Erythroblast (primary cell): ENCODE measurements around the gene CPLX1.
"Not testable (repeated sequence)": the region's sequence is repeated elsewhere in the genome, so short reads cannot be mapped to it uniquely, and the experiment has no call there.

Experiments used
- DNase-seq, 2 experiments: peaks; one replicate each; lab custom pipeline; 2025; lab: John Stamatoyannopoulos, UW
- GATA1 ChIP-seq: IDR thresholded peaks from 2 replicates; pipeline ENCODE4 v1.6.1; 2011; ENCODE audit warnings: low read depth, mild to moderate bottlenecking, control low read depth, low read length, moderate library complexity
- POLR2A ChIP-seq: IDR thresholded peaks from 2 replicates; pipeline ENCODE4 v1.6.1; 2011; ENCODE audit warnings: mild to moderate bottlenecking, low read length

CPLX1 gene

DNA sequence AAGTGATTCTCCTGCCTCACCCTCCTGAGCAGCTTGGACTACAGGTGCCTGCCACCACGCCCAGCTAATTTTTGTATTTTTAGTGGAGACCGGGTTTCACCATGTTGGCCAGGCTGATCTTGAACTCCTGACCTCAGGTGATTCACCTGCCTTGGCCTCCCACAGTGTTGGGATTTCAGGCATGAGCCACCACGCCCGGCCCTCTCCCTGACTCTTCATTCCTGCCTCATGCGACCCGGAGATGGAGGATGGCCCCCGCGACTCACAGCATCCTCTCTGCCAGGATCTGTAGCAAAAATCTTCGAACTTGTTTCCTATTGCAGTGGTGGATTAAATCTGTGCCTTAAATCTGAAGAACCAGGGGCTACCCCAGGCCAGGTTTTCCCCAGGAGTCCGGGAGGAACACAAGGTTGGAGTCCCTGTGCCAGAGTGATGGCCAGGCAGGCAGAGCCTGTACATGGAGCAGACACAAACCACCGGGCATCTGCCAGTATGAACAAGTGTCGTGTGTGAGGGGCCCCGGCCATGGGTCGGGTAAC is 11.5 kb downstream of the CPLX1 start:
- no peak for DNase-seq
- TF ChIP-seq POLR2A, result no peak
- TF ChIP-seq GATA1, result no peak

DNA sequence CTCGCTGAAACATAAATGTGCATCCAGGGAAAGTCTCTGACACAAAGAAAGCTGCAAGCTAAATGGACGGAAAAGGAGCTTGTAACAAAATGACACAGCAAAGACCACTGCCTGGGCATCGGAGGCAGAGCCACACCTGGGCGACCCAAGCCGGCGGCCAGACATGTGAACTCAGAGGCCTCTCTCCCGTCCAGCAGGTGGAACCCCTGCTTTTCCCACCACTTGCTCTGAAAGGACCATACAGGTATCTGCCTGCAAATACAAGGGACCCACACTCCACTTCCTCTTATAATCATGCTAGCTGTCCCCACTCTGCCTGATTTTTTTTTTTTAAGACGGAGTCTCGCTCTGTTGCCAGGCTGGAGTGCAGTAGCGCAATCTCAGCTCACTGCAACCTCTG is 12.0 kb downstream of the CPLX1 start:
- DNase-seq, result no peak
- TF ChIP-seq GATA1 (no peak), POLR2A (no peak)

DNA sequence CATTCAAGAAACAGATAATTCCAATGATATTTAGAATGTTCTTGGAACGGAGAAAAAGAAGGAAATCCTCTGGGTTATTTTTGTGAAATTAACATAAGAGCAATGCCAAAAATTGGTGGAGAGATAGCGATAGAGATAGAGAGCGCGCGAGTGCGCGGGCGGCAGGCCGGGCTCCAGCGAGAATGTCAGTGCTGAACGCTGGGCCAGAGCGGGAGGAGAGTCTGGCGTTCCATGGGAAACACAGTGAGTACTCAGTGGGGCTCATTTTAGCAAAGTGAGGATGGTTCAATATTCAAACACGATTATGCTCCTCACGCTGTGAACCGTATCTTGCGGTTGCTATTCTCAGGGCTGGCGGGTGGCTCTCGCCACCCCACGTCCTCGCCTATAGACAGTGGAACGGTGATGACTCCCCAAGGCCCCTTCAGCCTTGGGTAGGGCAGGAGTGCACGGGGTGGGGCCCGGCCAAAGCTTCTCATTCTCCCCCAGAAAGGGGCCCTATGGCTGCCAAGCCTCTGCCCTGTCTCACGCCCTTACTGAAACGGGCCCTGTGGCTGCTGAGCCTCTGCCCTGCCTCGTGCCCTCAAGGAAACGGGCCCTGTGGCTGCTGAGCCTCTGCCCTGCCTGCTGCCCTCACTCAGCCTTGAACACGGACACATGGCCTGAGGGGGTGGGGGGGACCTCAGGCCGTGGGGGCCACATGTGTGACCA is 16.9 kb downstream of the CPLX1 start:
- DNase-seq, result no peak
- TF ChIP-seq POLR2A (no peak), GATA1 (no peak)

DNA sequence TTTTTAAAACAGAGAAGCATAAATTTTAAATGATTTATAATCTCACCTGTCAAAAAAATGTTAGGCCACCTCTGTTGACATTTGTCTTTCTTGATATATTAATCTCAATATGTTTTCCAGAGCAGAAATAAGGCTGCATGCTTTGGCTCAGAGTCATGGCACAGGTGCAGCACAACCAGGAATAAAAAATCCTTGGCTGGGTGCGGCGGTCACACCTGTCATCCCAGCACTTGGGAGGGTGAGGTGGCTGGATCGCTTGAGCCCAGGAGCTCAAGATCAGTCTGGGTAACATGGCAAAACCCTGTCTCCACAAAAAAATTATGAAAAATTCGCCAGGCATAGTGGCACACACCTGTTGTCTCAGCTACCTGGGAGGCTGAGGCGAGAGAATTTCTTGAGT is 18.1 kb downstream of the CPLX1 start:
- no peak for DNase-seq
- TF ChIP-seq POLR2A, result no peak
- no peak for TF ChIP-seq GATA1

DNA sequence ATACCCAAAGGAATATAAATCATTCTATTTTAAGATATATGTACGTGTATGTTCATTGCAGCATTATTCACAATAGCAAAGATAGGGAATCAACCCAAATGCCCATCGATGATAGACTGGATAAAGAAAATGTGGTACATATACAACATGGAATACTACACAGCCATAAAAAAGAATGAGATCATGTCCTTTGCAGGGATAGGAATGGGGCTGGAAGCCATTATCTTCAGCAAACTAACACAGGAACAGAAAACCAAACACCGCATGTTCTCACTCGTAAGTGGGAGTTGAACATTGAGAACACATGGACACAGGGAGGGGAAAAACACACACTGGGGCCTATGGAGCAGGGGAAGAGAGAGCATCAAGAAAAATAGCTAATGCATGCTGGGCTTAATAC is 18.9 kb downstream of the CPLX1 start:
- DNase-seq, result not testable (repeated sequence)

DNA sequence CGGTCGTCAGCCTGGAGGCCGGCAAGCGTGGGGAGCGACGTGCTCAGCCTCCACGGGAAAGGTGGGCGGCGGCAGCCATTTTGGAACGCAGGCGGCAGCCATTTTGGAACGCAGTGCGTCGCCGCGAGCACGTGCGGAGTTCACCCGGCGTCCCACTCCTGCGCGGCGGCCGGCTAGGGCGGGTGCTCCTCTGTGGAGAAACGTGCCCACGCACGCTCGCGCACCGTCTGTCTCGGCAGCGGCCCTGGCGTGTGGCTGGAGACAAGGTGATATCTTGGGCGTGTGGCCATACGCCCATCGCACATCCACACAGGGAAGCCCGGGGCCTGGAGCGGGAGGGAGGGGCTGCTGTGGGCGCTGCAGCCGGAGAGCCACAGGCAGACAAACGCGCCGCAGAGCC is 21.1 kb downstream of the CPLX1 start:
- no peak for DNase-seq
- no peak for TF ChIP-seq POLR2A
- TF ChIP-seq GATA1, result no peak

DNA sequence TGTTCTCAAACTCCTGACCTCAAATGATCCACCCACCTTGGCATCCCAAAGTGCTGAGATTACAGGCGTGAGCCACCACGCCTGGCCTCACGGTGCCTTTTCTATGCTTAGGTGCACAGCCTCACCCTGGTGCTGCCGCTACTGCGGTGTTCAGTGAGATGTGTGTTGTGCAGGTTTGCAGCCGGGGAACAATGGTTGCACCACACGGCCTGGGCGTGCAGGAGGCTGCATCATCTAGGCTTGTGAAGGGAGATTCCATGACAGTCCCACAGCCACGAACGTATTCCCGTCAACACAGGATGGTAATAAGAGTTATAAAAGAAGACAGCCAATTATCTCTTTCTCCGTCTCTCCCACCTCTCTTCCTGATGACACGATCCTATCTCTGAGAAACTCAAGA is 22.0 kb downstream of the CPLX1 start:
- TF ChIP-seq POLR2A (no peak), GATA1 (no peak)
- no peak for DNase-seq

DNA sequence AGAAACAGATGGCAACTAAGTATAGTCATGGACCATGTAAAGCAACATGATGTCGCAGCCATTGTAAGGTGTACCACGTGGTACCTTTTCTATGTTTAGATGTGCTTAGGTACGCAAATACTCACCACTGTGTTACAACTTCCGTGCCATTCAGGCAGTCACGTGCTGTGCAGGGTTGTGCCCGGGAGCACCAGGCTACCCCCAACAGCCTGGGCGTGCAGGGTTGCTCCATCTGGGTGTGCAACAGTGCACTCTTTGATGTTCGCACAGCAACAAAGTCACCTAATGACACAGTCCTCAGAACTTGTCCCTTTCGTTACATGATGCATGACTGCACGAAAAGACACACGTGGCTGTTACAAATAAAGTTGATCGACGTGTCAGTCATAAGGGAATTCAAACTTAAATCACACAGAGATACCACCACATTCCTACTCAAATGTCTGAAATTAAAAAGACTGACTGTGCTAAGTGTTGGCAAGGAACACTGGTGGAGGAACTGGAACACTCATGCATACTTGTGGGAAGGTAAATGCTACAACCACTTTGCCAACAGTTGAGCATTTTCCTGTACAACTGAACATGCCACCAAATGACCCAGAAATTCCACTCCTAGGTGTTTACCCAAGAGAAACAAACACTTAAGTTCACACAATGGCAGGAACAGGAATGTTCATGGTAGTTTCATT is 24.3 kb downstream of the CPLX1 start:
- no peak for TF ChIP-seq POLR2A
- no peak for TF ChIP-seq GATA1
- DNase-seq, result no peak

DNA sequence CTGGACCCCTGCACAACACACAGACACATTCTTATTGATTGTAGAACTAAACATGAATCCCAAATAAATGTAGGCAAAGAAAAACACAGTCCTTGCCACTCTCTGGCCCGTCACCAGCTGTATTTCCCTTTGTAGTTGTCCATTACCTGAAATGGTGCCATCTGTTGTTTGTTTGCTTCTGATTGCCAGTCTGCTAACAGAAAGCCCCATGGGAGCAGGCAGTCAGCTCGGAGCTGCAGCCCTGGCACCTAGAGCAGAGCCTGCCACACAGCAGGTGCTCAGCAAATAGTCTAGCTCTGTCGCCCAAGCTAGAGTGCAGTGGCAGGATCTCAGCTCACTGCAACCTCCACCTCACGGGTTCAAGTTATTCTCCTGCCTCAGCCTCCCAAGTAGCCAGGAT is 28.9 kb downstream of the CPLX1 start:
- no peak for DNase-seq
- TF ChIP-seq GATA1 (no peak), POLR2A (no peak)

DNA sequence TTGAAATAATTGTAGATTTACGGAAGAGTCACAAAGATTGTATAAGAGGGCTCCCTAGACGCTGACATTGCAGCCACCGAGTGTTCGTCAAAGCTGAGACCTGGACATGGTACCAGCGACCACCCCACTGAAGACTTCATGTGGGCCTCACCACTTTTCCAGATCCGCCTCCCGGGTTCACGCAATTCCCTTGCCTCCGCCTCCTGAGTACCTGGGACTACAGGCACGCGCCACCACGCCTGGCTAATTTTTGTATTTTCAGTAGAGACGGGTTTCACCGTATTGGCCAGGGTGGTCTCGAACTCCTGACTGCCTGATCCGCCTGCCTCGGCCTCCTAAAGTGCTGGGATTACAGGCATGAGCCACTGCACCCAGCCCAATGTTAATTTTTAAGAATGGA is 29.7 kb downstream of the CPLX1 start:
- no peak for DNase-seq
- TF ChIP-seq GATA1, result no peak
- no peak for TF ChIP-seq POLR2A

DNA sequence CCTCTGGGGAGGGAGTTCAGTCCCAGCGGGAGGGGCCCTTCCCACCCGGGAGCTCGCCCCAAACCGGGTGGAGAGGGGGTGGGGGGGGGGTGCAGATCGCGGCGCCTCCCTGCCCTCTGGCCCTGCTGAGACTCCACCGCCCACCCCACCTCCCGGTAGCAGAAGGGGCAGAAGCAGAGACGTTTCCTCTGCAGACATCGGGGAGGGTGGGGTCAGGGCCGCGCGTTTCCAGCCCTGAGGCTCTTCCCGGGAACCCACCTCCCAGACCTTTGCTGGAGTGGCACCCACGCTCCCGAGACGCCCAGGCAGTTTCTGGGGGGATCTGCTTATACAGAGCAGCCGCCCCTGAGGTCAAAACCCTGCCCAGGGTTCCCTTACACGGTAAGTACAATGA is 30.2 kb downstream of the CPLX1 start:
- no peak for DNase-seq
- TF ChIP-seq GATA1 (no peak), POLR2A (no peak)

DNA sequence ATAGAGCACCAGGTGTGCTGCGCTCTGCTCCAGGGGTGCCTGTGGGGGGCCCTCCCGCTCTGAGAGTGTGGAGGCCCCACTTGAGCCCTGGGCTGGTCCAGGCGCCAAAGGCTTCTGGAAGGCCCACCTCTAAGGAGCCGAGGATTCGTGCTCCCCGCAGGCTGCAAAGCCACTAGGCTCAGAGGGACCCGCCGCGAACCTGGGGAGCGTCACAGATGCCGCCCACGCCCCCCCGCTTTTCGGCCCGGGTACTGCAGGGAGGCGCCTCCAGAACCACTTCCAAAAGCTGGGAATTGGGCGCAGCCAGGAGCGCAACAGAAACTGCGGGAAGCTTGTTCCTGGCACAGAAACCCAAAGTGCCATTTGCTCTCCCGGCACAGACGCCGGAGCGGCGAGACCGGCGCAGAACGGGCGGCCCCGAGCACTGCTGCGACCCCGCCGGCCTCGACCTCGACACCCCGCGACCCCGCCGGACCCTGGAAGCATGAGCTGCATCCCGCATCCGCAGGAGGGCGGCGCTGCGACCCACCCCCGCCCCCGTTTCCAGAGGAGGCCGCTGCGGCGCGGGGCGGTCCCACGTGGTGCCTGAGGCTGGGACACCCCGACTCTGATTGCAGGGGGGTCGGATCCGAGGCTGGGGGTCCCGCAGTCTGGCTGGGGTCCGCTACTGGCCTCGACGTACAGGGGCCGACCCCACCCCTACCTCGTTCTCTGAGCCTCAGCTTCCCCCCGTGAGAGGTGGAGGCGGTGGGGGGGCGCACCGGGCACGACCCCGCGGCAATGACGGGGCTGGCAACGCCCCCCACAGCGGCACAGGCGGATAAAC is 30.8 kb downstream of the CPLX1 start:
- TF ChIP-seq GATA1 (no peak), POLR2A (no peak)
- DNase-seq, result no peak

DNA sequence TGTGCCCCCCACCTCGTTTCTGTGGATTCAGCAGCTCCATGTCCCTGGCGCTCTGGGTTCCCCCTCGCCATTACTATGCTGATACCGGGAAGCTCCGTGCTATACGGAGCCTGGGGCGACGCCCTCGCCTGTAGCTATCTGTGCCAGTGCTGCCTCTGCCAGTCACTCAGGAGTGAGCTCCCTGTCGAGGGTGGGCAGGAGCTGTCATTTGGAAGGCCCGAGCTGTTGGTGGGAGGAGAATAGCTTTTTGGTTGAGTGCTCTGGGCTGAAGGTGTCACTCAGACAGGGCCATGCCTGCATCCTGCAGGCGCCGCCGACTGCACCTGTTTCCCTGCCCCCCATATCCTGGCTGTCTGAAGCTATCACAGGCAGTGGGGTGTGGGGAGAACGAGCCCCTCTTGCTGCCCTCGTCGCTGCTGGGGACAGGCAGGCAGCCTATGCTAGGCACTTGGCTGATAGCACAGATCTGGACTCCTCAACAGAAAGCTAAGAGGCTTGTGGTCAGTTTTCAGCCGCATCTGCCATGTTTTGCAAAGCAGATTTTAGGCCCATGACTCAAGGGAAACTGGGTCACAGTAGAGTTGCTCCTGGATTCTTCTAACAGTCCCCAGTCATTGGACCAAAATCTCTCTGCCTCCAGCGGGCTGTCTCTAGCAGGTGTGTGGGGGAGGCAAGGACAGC is 31.8 kb downstream of the CPLX1 start:
- DNase-seq, result no peak
- TF ChIP-seq POLR2A (no peak), GATA1 (no peak)
